GM19395 (cell line): ENCODE data around the gene LYPD6.
"Not testable (repeated sequence)": the region's sequence is repeated elsewhere in the genome, so short reads cannot be mapped to it uniquely, and the experiment has no call there.

ENCODE experiments used
- ATAC-seq: cut with Tn5 transposase; IDR thresholded peaks from one replicate; pipeline ENCODE4 v1.9.1; 2021; ENCODE audit warnings: mild to moderate bottlenecking, moderate library complexity; ENCODE audit not compliant: unreplicated experiment

Gene LYPD6

GRCh38 chr2:149492923-149493322, 162.5 kb downstream of the LYPD6 start:
- no peak for ATAC-seq

- ATAC-seq, result not testable (repeated sequence)
These were observed 168.8 kb downstream of the LYPD6 start for GRCh38 chr2:149499204-149499603.

- not testable (repeated sequence) for ATAC-seq
These were observed 176.4 kb downstream of the LYPD6 start for GRCh38 chr2:149506808-149507207.

GRCh38 chr2:149507974-149508373, 177.6 kb downstream of the LYPD6 start:
- no peak for ATAC-seq

- ATAC-seq, result no peak
These were observed 183.1 kb downstream of the LYPD6 start for GRCh38 chr2:149513461-149513860.
